ENCODE data around the gene NEK2. TPM values are rescaled to one million over a fixed set of nuclear protein-coding genes. Genes with fewer than 3 reads are reported as not detected.

The NEK2 gene
- 15.9 and 19.4 TPM in 2 replicates for total RNA-seq

DNA sequence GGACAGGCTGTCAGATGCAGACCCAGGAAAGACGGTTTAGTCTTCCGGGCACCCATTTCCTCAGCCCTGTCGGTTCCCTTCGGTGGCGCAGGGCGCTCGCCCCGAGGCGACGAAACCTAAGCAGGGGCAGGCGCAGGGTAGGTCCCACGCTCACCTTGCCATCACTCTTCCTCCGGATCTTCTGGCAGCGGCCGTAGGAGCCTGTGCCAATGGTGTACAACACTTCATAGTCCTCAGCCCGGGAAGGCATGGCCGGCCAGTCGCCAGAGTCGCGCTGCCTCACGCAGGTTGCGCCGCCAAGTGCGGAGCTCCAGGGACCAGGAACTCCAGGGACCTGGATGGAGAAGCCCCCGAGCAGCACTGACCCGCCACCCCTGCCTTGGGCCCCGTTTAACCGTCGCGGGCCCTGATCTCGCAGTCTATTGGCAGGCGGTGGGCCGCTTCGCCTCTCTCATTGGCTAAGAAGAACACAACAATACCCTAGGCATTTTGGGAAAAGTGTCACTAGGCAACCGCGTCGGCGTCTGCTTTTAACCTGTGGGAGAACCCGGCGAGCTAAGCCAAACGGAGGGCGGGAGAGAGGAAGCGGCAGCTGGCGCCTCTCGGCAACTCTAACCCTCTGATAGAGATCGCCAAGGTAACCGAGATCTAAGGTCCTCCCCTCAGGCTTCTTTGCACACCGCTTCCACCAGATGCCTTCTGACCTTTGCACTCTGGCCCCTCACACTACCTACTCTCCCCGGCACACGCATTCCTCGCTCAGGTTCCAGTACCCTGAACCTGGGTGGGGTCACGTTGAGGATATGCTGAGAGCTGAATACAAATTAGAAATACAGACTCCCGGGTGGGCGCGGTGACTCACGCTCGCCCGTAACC, at the start of gene NEK2:
Gene NEK2 (minus strand): TSS at position 392 of the 876 bp plus-strand sequence. CDS start 142 bp downstream, at position 250.

Other genes starting within 250 kb of the NEK2 start
- not detected in 2 replicates for gene RD3, start 183.5 kb downstream of the NEK2 start, total RNA-seq
- gene SLC30A1, start 96.5 kb downstream of the NEK2 start, total RNA-seq, result 21.0 and 56.2 TPM in 2 replicates
- 30.6 and 32.2 TPM in 2 replicates for gene LPGAT1, start 155.1 kb upstream of the NEK2 start, total RNA-seq

Measured in bladder microvascular endothelial cell (primary cell).